Astrocyte of the hippocampus (primary cell): ENCODE data around the gene GPR21.

Experiments
- DNase-seq: peaks from one replicate; pipeline ENCODE4 v3.0.0; 2011; ENCODE audit warnings: low read depth, low spot score

The GPR21 gene

DNA sequence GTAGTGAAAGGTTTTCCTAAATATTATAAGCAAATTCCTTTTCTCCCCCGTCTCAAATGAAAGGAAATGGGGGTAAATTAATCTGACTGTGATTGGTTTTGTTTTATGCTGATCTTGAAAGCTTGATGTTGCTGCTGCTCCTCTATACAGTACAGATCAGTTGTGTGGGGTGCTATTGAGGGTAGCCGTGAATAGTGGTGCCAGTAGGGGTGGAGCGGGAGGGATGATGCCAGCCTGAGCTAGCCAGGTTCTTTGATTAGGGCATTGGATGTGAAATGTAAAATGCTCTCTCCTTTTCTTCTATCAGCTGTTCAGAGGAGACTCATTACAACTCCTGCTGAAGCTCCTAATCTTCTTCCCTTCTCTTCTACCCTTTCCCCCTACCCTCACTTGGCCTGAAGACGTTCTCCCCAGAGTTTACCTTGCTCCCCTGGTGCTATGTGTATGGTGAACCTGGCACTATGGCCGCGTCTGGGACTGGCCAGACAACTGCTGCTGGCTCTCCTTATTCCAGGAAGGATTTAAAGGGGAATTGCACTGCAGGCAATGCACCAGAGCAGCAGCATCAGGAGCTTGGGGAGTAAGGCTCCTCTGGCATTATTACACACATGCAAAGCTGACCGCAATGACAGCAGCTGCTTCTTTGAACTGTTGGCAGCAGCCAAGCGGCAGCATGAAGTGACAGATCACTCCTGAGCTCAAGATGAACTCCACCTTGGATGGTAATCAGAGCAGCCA is 566 bp downstream of the GPR21 start:
- DNase-seq = peak; percentile 31

DNA sequence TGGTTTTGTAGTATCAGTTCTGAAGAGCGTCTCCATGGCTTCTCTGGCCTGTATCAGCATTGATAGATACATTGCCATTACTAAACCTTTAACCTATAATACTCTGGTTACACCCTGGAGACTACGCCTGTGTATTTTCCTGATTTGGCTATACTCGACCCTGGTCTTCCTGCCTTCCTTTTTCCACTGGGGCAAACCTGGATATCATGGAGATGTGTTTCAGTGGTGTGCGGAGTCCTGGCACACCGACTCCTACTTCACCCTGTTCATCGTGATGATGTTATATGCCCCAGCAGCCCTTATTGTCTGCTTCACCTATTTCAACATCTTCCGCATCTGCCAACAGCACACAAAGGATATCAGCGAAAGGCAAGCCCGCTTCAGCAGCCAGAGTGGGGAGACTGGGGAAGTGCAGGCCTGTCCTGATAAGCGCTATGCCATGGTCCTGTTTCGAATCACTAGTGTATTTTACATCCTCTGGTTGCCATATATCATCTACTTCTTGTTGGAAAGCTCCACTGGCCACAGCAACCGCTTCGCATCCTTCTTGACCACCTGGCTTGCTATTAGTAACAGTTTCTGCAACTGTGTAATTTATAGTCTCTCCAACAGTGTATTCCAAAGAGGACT is 1.5 kb downstream of the GPR21 start:
- no peak for DNase-seq

DNA sequence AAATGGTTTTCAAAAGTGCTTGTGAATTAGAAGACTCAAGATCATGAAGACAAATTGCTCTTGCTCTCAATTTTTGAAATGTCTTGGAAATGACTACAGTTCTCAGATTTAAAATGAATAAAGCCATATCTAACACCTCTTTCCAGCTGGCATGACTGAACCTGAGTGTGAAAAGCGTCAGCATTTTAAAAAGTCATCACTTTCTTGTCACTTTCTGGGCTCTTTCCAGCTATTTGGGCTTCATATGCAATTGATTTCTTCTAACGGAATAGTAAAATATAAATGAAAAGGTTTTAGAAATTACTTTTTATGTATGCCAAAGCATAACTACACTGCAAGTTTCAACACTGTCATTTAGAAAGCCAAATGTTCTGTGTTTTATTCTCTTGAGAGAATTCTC is 2.3 kb downstream of the GPR21 start:
- no peak for DNase-seq

DNA sequence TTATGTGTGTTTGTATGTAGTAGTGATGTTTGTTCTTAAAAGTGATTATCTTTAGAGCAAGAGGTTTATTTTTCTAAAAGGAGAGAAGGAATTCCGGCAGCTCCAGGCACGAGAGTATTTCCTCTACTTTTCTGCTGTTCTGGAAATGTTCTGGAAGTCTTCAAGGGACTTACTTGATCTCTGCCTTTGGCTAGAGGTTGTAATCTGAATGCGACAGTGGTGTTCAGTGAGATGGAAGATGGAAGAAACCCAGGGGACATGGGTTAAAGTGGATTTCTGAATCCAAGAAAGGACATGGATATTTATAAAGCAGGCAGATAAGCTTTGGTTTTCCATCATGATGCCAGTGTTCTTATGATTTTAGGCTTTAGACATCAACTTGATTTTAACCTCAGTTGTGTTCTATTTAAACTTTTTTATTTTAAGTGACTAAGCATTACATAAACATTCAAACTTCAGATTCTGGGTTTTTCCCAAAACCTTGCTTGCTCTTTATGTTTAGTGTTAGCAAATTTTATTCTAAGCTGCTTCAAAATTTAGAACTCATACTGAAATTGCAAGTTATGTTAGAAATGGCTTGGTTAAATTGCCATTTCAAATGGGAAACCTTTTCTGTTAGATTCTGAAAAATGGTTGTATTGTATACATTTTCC is 3.6 kb downstream of the GPR21 start:
- no peak for DNase-seq

DNA sequence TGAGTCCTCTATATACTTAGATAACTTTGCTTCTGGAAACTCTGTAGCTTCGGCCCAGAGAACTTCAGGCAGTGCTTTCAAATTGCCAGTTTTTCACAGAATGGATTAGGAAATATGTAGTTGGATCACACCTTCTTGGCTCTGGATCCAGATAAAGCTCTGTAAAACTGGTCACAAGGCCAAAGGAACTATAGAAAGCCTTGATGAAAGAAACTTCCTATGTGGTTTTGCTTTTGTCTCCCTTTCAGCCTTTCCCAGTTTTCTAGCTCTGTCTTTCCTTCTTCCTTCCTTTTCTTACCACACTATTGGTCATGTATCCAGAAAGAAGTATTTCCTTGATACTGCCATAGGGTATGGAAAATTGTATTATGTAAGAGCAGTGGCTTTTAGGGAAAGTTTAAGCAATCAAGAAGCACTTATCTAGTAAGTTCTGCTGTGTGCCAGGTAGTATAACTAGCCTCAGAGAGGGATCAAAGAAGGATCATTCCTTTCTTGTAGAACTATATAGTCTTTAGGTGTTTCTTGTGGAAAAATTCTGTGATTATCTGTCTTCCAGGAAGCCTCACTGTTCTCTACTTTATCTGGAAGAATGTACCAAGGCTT is 6.3 kb downstream of the GPR21 start:
- DNase-seq = no peak

DNA sequence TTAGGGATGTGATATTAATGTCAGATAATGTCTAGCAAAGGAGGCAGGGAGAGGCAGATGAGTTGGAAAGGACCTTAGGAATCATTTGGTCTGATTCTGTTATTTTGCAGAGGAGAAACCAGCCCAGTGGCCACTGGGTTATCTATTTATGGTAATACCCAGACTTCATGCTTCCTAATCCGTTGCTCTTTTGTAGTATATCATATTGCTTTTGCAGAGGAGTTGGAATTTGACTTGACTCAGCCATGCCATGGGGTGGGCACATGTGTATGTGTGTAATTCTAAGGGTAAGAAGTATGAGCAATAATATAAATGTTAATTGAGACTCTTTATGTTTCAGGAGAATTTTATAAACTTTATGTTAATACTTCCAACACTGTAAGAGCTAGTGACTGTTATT is 7.3 kb downstream of the GPR21 start:
- no peak for DNase-seq

DNA sequence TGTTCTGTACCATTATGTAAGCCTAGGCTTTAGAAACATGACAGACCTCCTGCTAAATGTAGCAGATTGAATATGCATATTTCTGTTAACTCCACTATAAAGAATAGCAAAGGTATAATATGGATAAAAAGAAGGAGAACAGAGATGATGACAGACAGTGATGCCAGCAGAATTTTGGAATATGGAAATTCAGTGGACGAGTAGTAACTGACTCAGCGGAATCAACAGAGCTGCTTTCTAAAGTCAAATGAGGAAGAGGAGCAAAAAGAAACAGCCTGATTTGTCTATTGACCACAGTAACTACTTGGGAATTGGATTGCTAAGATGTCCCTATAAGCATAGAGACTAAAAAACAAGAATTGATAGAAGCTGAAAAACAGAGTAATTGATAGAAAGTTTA is 8.0 kb downstream of the GPR21 start:
- no peak for DNase-seq

DNA sequence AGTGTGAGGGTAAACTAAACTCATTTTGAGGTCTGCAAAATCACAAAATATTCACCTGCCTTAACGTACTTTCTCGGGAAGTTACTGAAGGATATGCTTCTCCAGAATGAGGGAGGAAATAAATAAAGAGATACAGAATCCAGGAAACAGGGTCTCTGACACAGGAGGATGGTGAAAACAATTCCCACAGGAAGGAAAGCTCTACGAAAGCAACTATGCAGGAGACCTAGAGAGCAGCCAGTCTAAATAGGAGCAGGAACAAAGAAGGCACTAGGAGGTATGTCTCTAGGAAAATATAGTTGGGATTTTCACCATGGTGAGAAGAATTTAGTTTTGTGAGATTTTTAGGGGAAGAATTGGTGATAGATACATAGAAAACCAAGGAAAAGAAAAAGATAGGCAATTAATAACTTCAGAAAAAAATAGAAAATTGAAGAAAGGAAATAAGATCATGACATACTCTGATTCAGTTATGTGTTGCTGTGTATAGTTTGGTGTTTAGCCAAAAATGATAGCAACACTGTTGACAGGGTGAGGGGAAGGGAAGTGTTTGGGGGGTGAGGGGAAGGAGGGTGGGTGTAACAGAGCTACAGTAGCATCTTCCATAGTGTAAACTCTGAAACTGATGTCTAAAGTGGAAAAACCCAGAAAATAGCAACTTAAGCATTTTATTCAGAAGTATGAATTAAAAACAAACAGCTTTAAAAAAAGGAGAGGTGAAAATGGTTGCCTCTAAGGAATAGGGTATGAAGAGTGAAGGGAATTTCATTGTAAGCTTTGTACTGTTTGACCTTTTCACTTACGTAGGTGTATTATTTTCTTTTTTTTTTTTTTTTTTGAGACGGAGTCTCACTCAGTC is 9.8 kb downstream of the GPR21 start:
- no peak for DNase-seq

DNA sequence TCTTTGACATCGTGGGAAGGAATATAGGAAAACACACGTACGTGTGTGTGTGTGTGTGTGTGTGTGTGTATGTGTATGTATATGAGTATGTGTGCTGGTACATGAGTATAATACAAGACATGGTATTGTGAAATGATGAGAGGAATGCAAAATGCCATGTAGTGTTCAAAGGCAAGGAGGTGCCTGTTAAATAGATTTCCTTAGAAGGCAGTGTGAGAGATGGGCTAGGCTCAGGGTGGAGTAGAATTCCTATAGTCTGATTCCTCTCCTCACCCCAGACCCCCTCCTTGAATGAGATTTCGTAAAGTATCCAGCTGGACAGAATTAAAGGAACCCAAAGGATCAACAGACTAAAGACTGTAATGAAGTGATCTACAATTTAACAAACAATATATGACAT is 11.1 kb downstream of the GPR21 start:
- DNase-seq = no peak

DNA sequence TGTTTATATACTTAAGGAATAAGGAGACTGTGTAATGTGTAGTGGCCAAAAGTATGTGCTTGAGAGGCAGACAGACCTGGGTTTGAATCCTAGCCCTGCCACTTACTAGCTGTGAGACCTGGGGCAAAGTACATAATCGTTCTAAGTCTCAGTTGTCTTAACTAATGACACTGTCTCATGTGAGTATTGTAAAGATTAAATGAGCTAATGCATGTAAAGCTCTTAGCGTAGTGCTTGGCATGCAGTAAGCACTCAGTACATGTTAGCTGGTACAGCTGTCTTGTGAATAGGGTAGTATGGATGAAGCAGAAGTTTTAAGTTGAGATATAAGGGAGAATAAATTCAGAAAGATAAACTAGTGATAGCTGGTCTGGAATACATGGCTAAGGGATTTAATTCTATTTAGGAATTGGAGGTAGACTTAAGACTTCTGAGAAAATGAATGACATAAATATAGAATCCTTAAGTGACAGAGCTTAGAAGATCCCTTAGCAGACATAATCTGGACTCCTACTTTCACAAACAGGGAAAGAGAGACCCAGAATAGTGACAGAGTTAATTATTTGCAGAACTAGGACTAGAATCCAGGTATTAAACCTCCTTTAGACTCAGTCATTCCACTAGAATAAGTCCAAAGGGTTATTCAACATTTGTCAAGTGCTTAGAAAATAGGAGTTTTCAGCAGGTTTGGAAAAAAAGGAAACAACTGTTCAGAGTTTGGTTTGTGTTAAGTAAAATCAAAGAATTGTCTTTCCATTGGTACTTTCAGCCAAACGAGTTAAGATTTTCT is 13.1 kb downstream of the GPR21 start:
- no peak for DNase-seq

DNA sequence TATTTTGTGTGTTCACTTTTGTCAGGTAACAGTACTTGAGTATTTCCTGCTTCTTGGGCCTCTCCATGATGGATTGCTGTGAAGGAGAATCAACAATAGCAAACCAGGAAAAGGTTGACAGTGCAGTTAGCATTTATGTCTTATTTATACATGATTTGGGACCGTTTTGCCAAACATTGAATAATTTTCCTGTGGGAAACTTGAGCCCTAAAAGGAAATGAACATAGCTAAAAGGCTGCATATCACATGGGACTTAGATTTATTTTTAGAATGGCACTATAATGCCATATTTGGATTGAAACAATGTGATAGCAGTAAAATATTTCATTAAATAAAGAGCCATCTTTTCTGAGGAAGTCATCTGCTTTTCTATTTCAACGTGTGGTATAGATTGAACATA is 15.3 kb downstream of the GPR21 start:
- no peak for DNase-seq

DNA sequence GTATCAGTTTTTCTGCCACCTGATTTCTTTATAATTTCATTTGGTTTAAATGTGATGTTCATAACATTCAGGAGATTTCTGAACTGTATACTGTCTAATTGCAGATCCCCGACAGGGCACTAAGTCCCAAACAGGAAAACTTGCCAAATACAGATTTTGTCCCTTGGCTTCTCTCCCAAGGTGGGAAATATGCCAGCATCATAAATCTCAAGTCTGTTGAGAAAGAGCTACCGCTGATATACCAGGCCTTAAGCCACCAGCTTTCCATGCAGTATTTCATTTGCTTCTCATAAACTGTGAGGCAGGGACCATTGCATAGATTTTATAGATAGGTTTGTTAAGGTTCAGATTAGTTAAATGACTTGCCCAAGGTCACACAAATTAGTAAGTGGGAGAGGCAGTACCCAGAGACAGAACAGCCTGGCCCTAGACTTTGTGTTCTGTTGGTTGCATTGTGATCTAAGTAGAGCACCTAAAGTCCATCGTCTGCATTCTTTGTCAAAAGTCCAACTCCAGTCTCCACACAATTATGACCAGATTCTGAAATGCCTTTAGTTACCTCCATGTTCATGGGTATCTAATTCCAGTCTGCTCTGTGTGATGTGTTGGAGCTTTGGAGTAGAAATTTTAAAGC is 16.2 kb downstream of the GPR21 start:
- DNase-seq = peak; percentile 60

DNA sequence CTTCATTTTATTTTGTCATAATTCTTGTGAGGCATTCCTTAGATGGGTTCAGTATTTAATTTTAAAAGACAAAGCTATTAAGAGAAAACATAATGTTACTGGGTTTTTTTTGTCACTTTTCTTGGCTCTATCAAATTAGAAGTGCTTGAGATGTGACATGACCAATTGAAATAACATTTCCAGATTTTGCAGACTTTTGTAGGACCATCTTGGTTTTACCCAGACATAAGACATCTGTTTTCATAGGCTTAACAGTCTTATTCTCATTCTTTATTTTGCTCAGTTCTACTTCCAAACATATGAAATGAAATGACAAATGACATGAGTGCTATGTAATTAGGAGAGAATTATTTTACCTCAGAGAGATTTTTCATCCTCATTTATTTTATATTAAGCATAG is 19.6 kb downstream of the GPR21 start:
- DNase-seq = no peak

DNA sequence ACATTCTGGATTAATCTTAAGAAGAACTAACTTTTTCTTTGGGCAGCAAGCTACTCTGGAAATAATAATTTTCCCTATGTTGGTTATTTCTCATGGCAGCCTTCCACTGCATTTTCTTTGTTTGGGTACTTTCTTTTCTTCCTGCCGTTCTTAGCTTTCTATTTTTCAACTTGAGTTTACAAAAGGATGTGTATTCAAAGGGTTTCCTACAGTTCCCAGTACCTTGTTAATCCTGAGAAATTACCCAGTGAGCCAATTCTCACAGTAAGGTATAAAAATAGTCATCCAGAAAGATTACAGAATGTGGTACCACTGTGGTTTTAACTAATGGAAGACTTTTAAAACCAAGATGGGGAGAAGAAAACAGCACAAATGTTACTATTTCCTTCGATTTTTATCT is 20.2 kb downstream of the GPR21 start:
- DNase-seq = no peak

DNA sequence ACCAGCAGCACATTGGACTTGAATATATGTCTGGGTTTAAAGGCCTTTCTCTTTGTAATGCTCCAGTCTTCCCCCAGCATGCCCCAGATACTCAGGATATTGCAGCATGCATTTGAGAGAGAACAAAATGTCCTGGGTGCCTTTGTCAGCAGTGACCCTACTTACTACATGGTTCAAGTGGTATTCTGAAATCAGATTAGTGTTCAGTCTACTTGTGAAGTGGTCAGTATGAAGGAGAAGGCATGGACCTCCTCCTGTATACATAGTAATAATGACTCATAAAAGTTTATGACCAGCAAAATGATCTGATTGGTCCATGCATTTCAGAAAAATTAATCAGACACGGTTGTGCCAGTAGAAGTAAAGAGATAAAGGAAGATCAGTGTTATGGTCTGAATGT is 25.4 kb downstream of the GPR21 start:
- DNase-seq = no peak

DNA sequence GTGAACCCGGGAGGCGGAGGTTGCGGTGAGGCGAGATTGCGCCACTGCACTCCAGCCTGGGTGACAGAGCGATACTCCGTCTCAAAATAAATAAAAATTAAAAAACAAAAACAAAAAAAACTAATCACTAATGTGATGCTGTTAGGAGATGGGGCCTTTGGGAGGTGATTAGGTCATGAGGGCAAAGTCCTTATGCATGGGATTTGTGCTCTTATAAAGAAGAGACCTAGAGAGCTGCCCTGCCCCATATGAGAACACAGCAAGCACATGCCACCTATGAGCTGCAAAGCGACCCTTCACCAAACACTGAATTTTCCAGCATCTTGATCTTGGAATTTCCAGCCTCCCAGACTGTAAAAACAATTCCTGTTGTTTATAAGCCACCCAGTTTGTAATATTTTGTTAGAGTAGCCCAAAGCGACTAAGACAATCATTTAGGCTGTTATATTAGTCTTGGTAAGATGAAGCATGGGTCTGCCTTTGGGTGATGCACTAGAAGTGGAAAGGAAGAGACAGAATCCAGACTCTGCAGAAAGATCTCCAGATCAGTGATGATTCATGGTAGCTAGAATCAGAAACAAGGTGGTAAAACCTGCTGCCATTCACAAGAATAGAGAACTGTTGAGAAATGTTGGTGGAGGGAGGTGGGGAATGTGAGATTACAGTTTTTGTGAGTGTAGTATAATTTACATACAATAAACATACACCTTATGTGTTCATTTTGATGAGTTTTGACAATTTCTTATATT is 26.2 kb downstream of the GPR21 start:
- DNase-seq = no peak

DNA sequence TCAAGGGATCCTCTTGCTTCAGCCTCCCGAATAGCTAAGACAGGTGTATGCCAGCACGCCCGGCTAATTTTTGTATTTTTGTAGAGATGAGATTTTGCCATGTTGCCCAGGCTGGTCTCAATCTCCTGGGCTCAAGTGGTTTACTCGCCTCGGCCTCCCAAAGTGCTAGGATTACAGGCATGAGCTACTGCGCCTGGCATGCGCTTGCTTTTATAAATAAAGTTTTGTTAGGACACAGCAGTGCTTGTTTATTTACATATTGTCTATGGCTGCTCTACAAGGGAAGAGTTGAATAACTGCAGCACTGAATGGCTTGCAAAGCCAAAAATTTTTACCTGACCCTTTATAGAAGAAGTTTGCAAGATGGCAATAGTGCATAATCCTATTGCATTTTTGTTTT is 27.7 kb downstream of the GPR21 start:
- DNase-seq = no peak

DNA sequence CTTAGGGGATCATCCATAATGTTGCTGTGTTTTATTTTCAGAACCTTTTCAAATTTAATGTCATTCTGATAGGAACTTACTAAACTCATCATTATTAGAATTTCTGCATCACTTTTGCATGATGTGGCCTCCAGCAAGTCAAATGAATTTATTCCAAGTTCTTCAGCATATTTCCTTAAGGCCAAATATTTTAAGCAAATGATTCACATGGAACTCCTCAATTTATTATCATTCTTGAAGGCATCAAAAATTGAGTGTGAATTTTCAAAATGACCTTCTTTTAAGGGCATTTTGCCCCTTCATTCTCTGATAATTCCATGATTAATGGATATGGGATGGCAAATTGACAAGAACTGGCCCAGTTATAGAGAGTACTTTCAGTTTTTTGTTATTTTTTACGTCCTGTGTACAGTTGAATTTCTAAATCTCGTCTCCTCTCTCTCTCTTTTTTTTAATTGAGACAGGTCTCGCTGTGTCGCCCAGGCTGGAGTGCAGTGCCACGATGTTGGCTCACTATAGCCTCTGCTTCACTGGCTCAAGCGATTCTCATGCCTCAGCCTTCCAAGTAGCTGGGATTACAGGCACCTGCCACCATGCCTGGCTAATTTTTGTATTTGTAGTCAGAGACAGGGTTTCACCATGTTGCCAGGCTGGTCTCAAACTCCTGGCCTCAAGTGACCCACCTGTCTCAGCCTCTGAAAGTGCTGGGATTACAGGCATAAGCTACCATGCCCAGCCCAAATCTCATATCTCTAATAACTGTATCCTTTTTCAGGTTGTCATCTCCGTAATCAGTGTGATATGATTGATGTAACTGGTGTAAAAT is 29.1 kb downstream of the GPR21 start:
- DNase-seq = no peak

DNA sequence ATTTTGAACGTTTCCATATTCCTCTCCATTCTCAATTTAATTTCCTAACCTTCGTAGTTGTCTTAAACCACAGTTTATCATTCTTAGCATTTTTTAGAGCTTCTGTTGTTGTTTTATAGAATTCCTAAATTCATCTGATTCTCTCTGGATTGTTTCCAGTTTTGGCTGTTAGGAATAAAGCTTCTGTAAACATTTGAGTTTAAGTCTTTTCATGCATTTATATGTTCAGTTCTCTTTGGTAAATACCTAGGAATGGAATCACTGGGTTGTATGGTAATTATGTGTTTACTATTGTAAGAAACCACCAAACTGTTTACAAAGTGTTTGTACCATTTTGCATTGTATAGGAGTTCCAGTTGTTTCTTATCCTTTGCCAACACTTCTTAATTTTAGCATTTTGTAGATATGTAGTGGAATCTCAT is 29.7 kb downstream of the GPR21 start:
- peak; percentile 37 for DNase-seq
